Caco-2 (cell line): Measurements from ENCODE around the gene ZNF346. TPM values are rescaled to one million over a fixed set of nuclear protein-coding genes. Genes with fewer than 3 reads are reported as not detected.
A peak's percentile ranks its signal among the peaks of the same experiment; 100 is the strongest.

Source experiments
- BruUV-seq: library from RNA; stranded (reverse); fragments of 400-500 nt; replicated peaks from 2 replicates; lab custom pipeline; 2021; lab: Mats Ljungman, UMichigan
- CTCF ChIA-PET: fragments of 300-600 bp; sonication (Branson Sonifier 250); formaldehyde crosslinking; loops from one replicate; lab custom pipeline; 2022; ENCODE audit warnings: antibody characterized with exemption; lab: Charles Lee
- POLR2A ChIA-PET: fragments of 300-600 bp; sonication (Branson Sonifier 250); formaldehyde crosslinking; loops from one replicate; lab custom pipeline; 2022; ENCODE audit warnings: antibody characterized with exemption; lab: Charles Lee
- DNase-seq, 2 experiments: peaks; one replicate each; pipeline versions ENCODE4 v3.0.0 to v3.0.0-alpha.2; 2020 to 2022
- H3K27me3 ChIP-seq: replicated peaks from 2 replicates; pipeline ENCODE4 v1.6.0; 2011; ENCODE audit warnings: low read length; ENCODE audit not compliant: control insufficient read depth, insufficient read depth
- H3K36me3 ChIP-seq: 2 replicates; pipeline ENCODE4 v1.5.1; 2011; ENCODE audit warnings: low read length; ENCODE audit not compliant: control insufficient read depth, insufficient read depth
- H3K4me1 ChIP-seq: fragments of 250-450 bp; sonication (Bioruptor Pico); 2 replicates; pipeline ENCODE4 v1.5.1; 2020; ENCODE audit warnings: mild to moderate bottlenecking
- H3K4me3 ChIP-seq: 2 replicates; pipeline ENCODE4 v1.5.1; 2011; ENCODE audit warnings: low read depth, mild to moderate bottlenecking, control low read depth, low read length
- H3K9me3 ChIP-seq: fragments of 250-450 bp; sonication (Bioruptor Pico); 2 replicates; pipeline ENCODE4 v1.5.1; 2020; ENCODE audit warnings: mild to moderate bottlenecking, moderate library complexity
- H3K27ac Mint-ChIP-seq: one replicate; pipeline ENCODE4 v1.8.0; 2022; ENCODE audit warnings: mixed read lengths; ENCODE audit not compliant: unreplicated experiment
- H3K27me3 Mint-ChIP-seq: one replicate; pipeline ENCODE4 v1.8.0; 2022; ENCODE audit warnings: mixed read lengths; ENCODE audit not compliant: insufficient read depth, unreplicated experiment
- H3K36me3 Mint-ChIP-seq: one replicate; pipeline ENCODE4 v1.8.0; 2022; ENCODE audit warnings: mild to moderate bottlenecking, mixed read lengths; ENCODE audit not compliant: insufficient read depth, unreplicated experiment
- H3K4me1 Mint-ChIP-seq: one replicate; pipeline ENCODE4 v1.8.0; 2022; ENCODE audit warnings: low read depth, mixed read lengths; ENCODE audit not compliant: unreplicated experiment
- H3K4me3 Mint-ChIP-seq: one replicate; pipeline ENCODE4 v1.8.0; 2022; ENCODE audit warnings: mild to moderate bottlenecking, moderate library complexity, mixed read lengths; ENCODE audit not compliant: unreplicated experiment
- H3K9me3 Mint-ChIP-seq: one replicate; pipeline ENCODE4 v1.8.0; 2022; ENCODE audit warnings: mixed read lengths; ENCODE audit not compliant: unreplicated experiment
- CTCF ChIP-seq, 2 experiments: fragments of 200-600 bp in 1 of 2; IDR thresholded peaks; 1 replicate in 1 of 2; 2 replicates in 1 of 2; pipeline versions ENCODE4 v1.5.1 to v1.8.0; 2011 to 2022; ENCODE audit warnings: antibody characterized with exemption in 1 of 2, control low read depth in 1 of 2, inconsistent platforms in 1 of 2, low read depth in 1 of 2, low read length in 1 of 2, mild to moderate bottlenecking in 1 of 2, moderate library complexity in 1 of 2; ENCODE audit not compliant: insufficient read depth in 1 of 2, severe bottlenecking in 1 of 2, unreplicated experiment in 1 of 2
- intact Hi-C: fragments of 100-400 bp; cut with micrococcal nuclease; formaldehyde crosslinking; loops from one replicate; pipeline ENCODE4 v1.10.0; 2022; ENCODE audit not compliant: unreplicated experiment
- total RNA-seq: library from RNA; stranded (reverse); gene quantifications from 2 replicates; pipeline ENCODE4 v1.2.3, GENCODE V29; 2022

ZNF346 gene
- total RNA-seq, 1 experiment from 2014 or later, result 24.2 TPM

- Mint-ChIP-seq H3K27me3 (no peaks in the 10 kb centered on the region), H3K27ac (peak overlapping the region; percentile 93), H3K36me3 (peaks cover 27% of the 10 kb centered on the region), H3K9me3 (no peaks in the 10 kb centered on the region), H3K4me3 (peak overlapping the region; percentile 88), H3K4me1 (peaks cover 25% of the 10 kb centered on the region)
- TF ChIP-seq CTCF (IDR thresholded peaks at IDR 0.05; ENCODE audit: insufficient read depth in 1 of 2, low read depth in 1 of 2, low read length in 1 of 2, severe bottlenecking in 1 of 2, unreplicated experiment in 1 of 2), result no peak
- Histone ChIP-seq H3K9me3 (no peaks in the 10 kb centered on the region), H3K27me3 (no peaks in the 10 kb centered on the region), H3K36me3 (peaks cover 14% of the 10 kb centered on the region), H3K4me1 (peaks cover 51% of the 10 kb centered on the region), H3K4me3 (peak overlapping the region; percentile 93)
- POLR2A ChIA-PET, result interaction anchor here (0.6 to 3.0 kb wide), 18 partner anchors 8 to 549 kb away, joined by 3 to 33 read pairs (median 4); partner anchors contain the start of genes GRK6, PDLIM7, PRELID1 and RAB24
- intact Hi-C loops, result loop anchor here (1.0 to 2.0 kb wide), 2 partner anchors 15 to 24 kb away; no protein-coding TSS in a partner anchor
- BruUV-seq, result TSS peak; percentile 59
- CTCF ChIA-PET, result interaction anchor here (0.6 to 3.7 kb wide), 28 partner anchors 10 to 430 kb away, joined by 3 to 81 read pairs (median 4); partner anchors contain the start of genes GRK6, HK3, LMAN2 and MXD3
- DNase-seq, result no peak
These were observed 65.0 kb downstream of the ZNF346 start for GRCh38 chr5:177087398-177088005.

GRCh38 chr5:177089127-177089526 is 66.6 kb downstream of the ZNF346 start:
- H3K27me3 ChIP-seq, result no peaks in the 10 kb centered on the region
- H3K9me3 Mint-ChIP-seq, result no peaks in the 10 kb centered on the region
- H3K36me3 Mint-ChIP-seq, result peaks cover 43% of the 10 kb centered on the region
- no TSS peak for BruUV-seq
- H3K4me3 ChIP-seq, result no peak overlapping the region
- no peak for DNase-seq
- TF ChIP-seq CTCF (IDR thresholded peaks at IDR 0.05; ENCODE audit: insufficient read depth in 1 of 2, low read depth in 1 of 2, low read length in 1 of 2, severe bottlenecking in 1 of 2, unreplicated experiment in 1 of 2), result no peak
- peaks cover 35% of the 10 kb centered on the region for H3K4me1 ChIP-seq
- ChIA-PET POLR2A (no interaction called here), CTCF (interaction anchor here (0.6 kb wide), 1 partner anchor 366 kb away, joined by 3 read pairs; no protein-coding TSS in a partner anchor)
- H3K4me1 Mint-ChIP-seq, result peaks cover 10% of the 10 kb centered on the region
- H3K9me3 ChIP-seq, result no peaks in the 10 kb centered on the region
- peak overlapping the region; percentile 93 for H3K27ac Mint-ChIP-seq
- no peaks in the 10 kb centered on the region for H3K27me3 Mint-ChIP-seq
- peak overlapping the region; percentile 88 for H3K4me3 Mint-ChIP-seq
- peaks cover 14% of the 10 kb centered on the region for H3K36me3 ChIP-seq
- intact Hi-C loops, result no loop called here

- Mint-ChIP-seq H3K9me3 (no peaks in the 10 kb centered on the region), H3K27me3 (no peaks in the 10 kb centered on the region), H3K27ac (peak overlapping the region; percentile 39), H3K4me1 (peaks cover 18% of the 10 kb centered on the region), H3K4me3 (no peak overlapping the region), H3K36me3 (peaks cover 52% of the 10 kb centered on the region)
- no peak for DNase-seq
- H3K4me3 ChIP-seq, result no peak overlapping the region
- H3K4me1 ChIP-seq, result peaks cover 37% of the 10 kb centered on the region
- POLR2A ChIA-PET, result no interaction called here
- no peaks in the 10 kb centered on the region for H3K27me3 ChIP-seq
- intact Hi-C loops, result no loop called here
- CTCF ChIA-PET, result no interaction called here
- no TSS peak for BruUV-seq
- H3K36me3 ChIP-seq, result peaks cover 16% of the 10 kb centered on the region
- H3K9me3 ChIP-seq, result no peaks in the 10 kb centered on the region
- TF ChIP-seq CTCF (IDR thresholded peaks at IDR 0.05; ENCODE audit: insufficient read depth in 1 of 2, low read depth in 1 of 2, low read length in 1 of 2, severe bottlenecking in 1 of 2, unreplicated experiment in 1 of 2), result no peak
These were observed 67.5 kb downstream of the ZNF346 start for GRCh38 chr5:177089825-177090641.
